Neural crest cell (in vitro differentiated cells): ENCODE measurements around the gene FOXE1. TPM values are rescaled to one million over a fixed set of nuclear protein-coding genes. Genes with fewer than 3 reads are reported as not detected.

Source experiments
- DNase-seq: peaks from one replicate; pipeline ENCODE4 v3.0.0; 2021; ENCODE audit warnings: low read depth, mixed read lengths, low spot score
- H3K27ac Mint-ChIP-seq: one replicate; pipeline ENCODE4 v1.8.0; 2021; ENCODE audit warnings: mild to moderate bottlenecking, mixed read lengths; ENCODE audit not compliant: unreplicated experiment
- H3K27me3 Mint-ChIP-seq: 2 replicates; pipeline ENCODE4 v1.8.0; 2021; ENCODE audit warnings: low read depth, mild to moderate bottlenecking, mixed read lengths
- H3K36me3 Mint-ChIP-seq: 2 replicates; pipeline ENCODE4 v1.8.0; 2021; ENCODE audit warnings: low read depth, mild to moderate bottlenecking, mixed read lengths
- H3K4me1 Mint-ChIP-seq: 2 replicates; pipeline ENCODE4 v1.8.0; 2021; ENCODE audit warnings: mixed read lengths
- H3K4me3 Mint-ChIP-seq: one replicate; pipeline ENCODE4 v1.8.0; 2021; ENCODE audit warnings: mild to moderate bottlenecking, mixed read lengths
- H3K9me3 Mint-ChIP-seq: 2 replicates; pipeline ENCODE4 v1.8.0; 2021; ENCODE audit warnings: mixed read lengths
- CTCF ChIP-seq: fragments of 200-600 bp; sonication (generic); conservative IDR thresholded peaks from 2 replicates; pipeline ENCODE4 v1.5.0; 2021; ENCODE audit warnings: antibody characterized with exemption, mild to moderate bottlenecking
- total RNA-seq: library from RNA; stranded (reverse); gene quantifications from 2 replicates; pipeline ENCODE4 v1.2.1, GENCODE V29; 2021

The FOXE1 gene
- total RNA-seq, 1 donor from 2014 or later: not detected

- Mint-ChIP-seq H3K4me3 (no peak overlapping the region), H3K9me3 (no peaks in the 10 kb centered on the region), H3K4me1 (no peaks in the 10 kb centered on the region)
These were observed 4.4 kb upstream of the FOXE1 start for GRCh38 chr9:97848480-97849237.

GRCh38 chr9:97849980-97850379 lies 3.0 kb upstream of the FOXE1 start:
- TF ChIP-seq CTCF: no peak
- H3K27me3 Mint-ChIP-seq: peaks cover 92% of the 10 kb centered on the region
- H3K9me3 Mint-ChIP-seq: no peaks in the 10 kb centered on the region
- H3K36me3 Mint-ChIP-seq: no peaks in the 10 kb centered on the region
- H3K4me3 Mint-ChIP-seq: no peak overlapping the region
- peaks cover 3% of the 10 kb centered on the region for H3K4me1 Mint-ChIP-seq
- H3K27ac Mint-ChIP-seq: no peak overlapping the region
- no peak for DNase-seq

More at GRCh38 chr9:97848480-97849237, 4.4 kb upstream of the FOXE1 start:
- no peak for TF ChIP-seq CTCF
- DNase-seq: no peak
- Mint-ChIP-seq H3K36me3 (no peaks in the 10 kb centered on the region), H3K27me3 (peaks cover 95% of the 10 kb centered on the region), H3K27ac (no peak overlapping the region)

GRCh38 chr9:97850746-97851445 lies 2.1 kb upstream of the FOXE1 start:
- Mint-ChIP-seq H3K36me3 (peaks cover 3% of the 10 kb centered on the region), H3K9me3 (no peaks in the 10 kb centered on the region), H3K4me3 (peak overlapping the region; percentile 21), H3K27me3 (peaks cover 92% of the 10 kb centered on the region), H3K4me1 (peaks cover 3% of the 10 kb centered on the region), H3K27ac (no peak overlapping the region)
- TF ChIP-seq CTCF: no peak
- no peak for DNase-seq

- no peak for TF ChIP-seq CTCF
- Mint-ChIP-seq H3K27ac (no peak overlapping the region), H3K9me3 (no peaks in the 10 kb centered on the region), H3K4me1 (peaks cover 3% of the 10 kb centered on the region), H3K4me3 (no peak overlapping the region), H3K27me3 (peaks cover 92% of the 10 kb centered on the region), H3K36me3 (peaks cover 3% of the 10 kb centered on the region)
- DNase-seq: no peak
These were observed 1.6 kb upstream of the FOXE1 start for GRCh38 chr9:97851446-97851883.

- no peak overlapping the region for H3K27ac Mint-ChIP-seq
These were observed 1.0 kb upstream of the FOXE1 start for GRCh38 chr9:97852001-97852398.

More at GRCh38 chr9:97852001-97852398, 1.0 kb upstream of the FOXE1 start:
- Mint-ChIP-seq H3K4me1 (peaks cover 3% of the 10 kb centered on the region), H3K9me3 (no peaks in the 10 kb centered on the region), H3K27me3 (peaks cover 92% of the 10 kb centered on the region), H3K36me3 (peaks cover 3% of the 10 kb centered on the region), H3K4me3 (peak overlapping the region; percentile 54)
- no peak for TF ChIP-seq CTCF
- no peak for DNase-seq
